Spleen (tissue), 11 donors: Measurements from ENCODE around the gene GSTO1. TPM values are rescaled to one million over a fixed set of nuclear protein-coding genes. Genes with fewer than 3 reads are reported as not detected.

Source experiments
- DNase-seq: peaks from one replicate; pipeline ENCODE4 v3.0.0-alpha.2; 2020
- H3K27ac ChIP-seq, 8 donors: fragments of 200-600 bp; sonication (generic) in 7 of 8; 1 replicate in 4 of 8; 2 replicates in 4 of 8; pipeline versions ENCODE4 v1.5.0 to v1.8.0; 2016 to 2021; ENCODE audit warnings: inconsistent platforms in 4 of 8, mild to moderate bottlenecking in 4 of 8, moderate library complexity in 1 of 8
- H3K27me3 ChIP-seq, 7 donors: fragments of 200-600 bp; sonication (generic) in 6 of 7; replicated peaks in 1 of 7; 1 replicate in 4 of 7; 2 replicates in 3 of 7; pipeline versions ENCODE4 v1.5.0 to v1.8.0; 2016 to 2021; ENCODE audit warnings: inconsistent platforms in 3 of 7, mild to moderate bottlenecking in 1 of 7
- H3K36me3 ChIP-seq, 6 donors: fragments of 200-600 bp; sonication (generic) in 5 of 6; 1 replicate in 4 of 6; 2 replicates in 2 of 6; pipeline versions ENCODE4 v1.5.0 to v1.8.0; 2016 to 2021; ENCODE audit warnings: inconsistent platforms in 2 of 6
- H3K4me1 ChIP-seq, 6 donors: fragments of 200-600 bp; sonication (generic) in 5 of 6; 1 replicate in 3 of 6; 2 replicates in 3 of 6; pipeline versions ENCODE4 v1.5.0 to v1.8.0; 2016 to 2021; ENCODE audit warnings: inconsistent platforms in 3 of 6
- H3K4me3 ChIP-seq, 8 donors: fragments of 200-600 bp; sonication (generic) in 7 of 8; 1 replicate in 4 of 8; 2 replicates in 4 of 8; pipeline versions ENCODE4 v1.5.0 to v1.8.0; 2016 to 2021; ENCODE audit warnings: inconsistent platforms in 4 of 8, mild to moderate bottlenecking in 4 of 8, moderate library complexity in 2 of 8
- H3K9me3 ChIP-seq, 8 donors: fragments of 200-600 bp; sonication (generic) in 7 of 8; 1 replicate in 4 of 8; 2 replicates in 4 of 8; pipeline versions ENCODE4 v1.5.0 to v1.8.0; 2016 to 2021; ENCODE audit warnings: inconsistent platforms in 4 of 8
- POLR2A ChIP-seq, 3 donors: fragments of 450-650 bp; IDR thresholded peaks; one replicate each; pipeline ENCODE4 v1.5.1; 2017; ENCODE audit warnings: antibody characterized with exemption in 3 of 3, mild to moderate bottlenecking in 1 of 3
- POLR2AphosphoS5 ChIP-seq, 3 donors: sonication (generic); formaldehyde crosslinking; IDR thresholded peaks; one replicate each; pipeline ENCODE4 v1.5.1; 2017; ENCODE audit warnings: antibody characterized with exemption in 3 of 3
- WGBS, 5 donors: extraction: QIAGEN DNeasy Blood & Tissue Kit in 3 of 5; methylation state at CpG; one replicate each; pipeline versions ENCODE4 v1.1.5 to v1.1.7; 2013 to 2018; 5-methylcytosine and 5-hydroxymethylcytosine counted together
- intact Hi-C: fragments of 100-400 bp; cut with DNase I; formaldehyde crosslinking; loops from one replicate; pipeline ENCODE4 v1.15.0; 2023; ENCODE audit warnings: low total_unique reads
- polyA plus RNA-seq, 3 donors: library from polyadenylated mRNA; stranded (reverse); fragments of 200-250 nt; gene quantifications; one replicate each; pipeline ENCODE4 v1.2.1, GENCODE V29; 2013
- total RNA-seq, 7 donors: library from RNA; depleted of rRNA in 3 of 7; stranded (reverse); fragments of >200 nt in 3 of 7; fragmentation: NEBNext Ultra II Directional in 4 of 7; extraction: Animal tissue kit (Norgen Biotek cat#: 25700) in 4 of 7; gene quantifications; one replicate each; pipeline versions ENCODE4 v1.1.0 to v1.2.1, GENCODE V29; 2016 to 2021
- TF ChIP-seq, protein P1 (sequence below), 11 experiments: fragments of 200-600 bp in 7 of 11; fragments of 450-650 bp in 4 of 11; sonication (generic) in 4 of 11; IDR thresholded peaks in 8 of 11; conservative IDR thresholded peaks in 3 of 11; 1 replicate in 7 of 11; 2 replicates in 4 of 11; pipeline versions ENCODE4 v1.4.0 to v1.8.0; 2016 to 2021; ENCODE audit warnings: antibody characterized with exemption in 11 of 11, inconsistent platforms in 4 of 11, mild to moderate bottlenecking in 1 of 11
- donor health status: healthy with polysubstance abuse.
- donor health status: DM: no; HTN: no; CAD: no; lungs with moderate emphysema.
- donor health status: DM: no; HTN: no; CAD: no.
- donor health status: Bipolar disorder and iron deficiency.
- donor health status: healthy.
- donor health status: DM: no; HTN: no; CAD: no.
- donor health status: DM: yes; HTN: yes; CAD: no.

GSTO1 gene
- total and polyA plus RNA-seq, 10 donors = 64.4 to 157 (median 90.8) TPM

DNA sequence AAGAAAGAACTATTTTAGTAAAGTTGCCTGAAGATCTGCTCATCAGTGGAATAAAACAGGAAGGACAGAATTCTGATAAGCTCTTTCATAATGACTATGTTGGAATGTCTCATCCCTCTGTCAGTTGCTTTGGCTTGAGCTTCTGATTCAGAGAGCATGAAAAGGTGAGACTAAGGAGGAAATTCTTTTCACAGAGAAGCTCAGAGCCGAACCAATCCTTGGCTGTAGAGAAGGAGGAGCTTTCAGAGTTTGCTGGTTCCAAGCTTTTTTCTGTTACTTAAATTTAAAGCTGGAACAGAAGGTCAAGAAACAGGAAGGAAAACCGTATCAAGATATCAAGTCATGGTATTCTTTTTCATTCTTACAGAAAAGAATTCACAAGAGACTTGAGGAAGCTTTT, 38.3 kb downstream of the GSTO1 start:
- Histone ChIP-seq H3K27me3 (peaks cover 0 to 16% (median 0%) of the 10 kb centered on the region in 7 donors), H3K36me3 (no peaks in the 10 kb centered on the region), H3K9me3 (no peaks in the 10 kb centered on the region), H3K4me3 (no peak overlapping the region), H3K27ac (peak overlapping the region in 1 of 8 donors; percentile 40), H3K4me1 (peaks cover 0 to 32% (median 18%) of the 10 kb centered on the region in 6 donors)
- TF ChIP-seq, protein P1, sequence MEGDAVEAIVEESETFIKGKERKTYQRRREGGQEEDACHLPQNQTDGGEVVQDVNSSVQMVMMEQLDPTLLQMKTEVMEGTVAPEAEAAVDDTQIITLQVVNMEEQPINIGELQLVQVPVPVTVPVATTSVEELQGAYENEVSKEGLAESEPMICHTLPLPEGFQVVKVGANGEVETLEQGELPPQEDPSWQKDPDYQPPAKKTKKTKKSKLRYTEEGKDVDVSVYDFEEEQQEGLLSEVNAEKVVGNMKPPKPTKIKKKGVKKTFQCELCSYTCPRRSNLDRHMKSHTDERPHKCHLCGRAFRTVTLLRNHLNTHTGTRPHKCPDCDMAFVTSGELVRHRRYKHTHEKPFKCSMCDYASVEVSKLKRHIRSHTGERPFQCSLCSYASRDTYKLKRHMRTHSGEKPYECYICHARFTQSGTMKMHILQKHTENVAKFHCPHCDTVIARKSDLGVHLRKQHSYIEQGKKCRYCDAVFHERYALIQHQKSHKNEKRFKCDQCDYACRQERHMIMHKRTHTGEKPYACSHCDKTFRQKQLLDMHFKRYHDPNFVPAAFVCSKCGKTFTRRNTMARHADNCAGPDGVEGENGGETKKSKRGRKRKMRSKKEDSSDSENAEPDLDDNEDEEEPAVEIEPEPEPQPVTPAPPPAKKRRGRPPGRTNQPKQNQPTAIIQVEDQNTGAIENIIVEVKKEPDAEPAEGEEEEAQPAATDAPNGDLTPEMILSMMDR (IDR thresholded peaks at IDR 0.05 in 8 of 11, conservative IDR thresholded peaks at IDR 0.05 in 3 of 11) = no peak
- TF ChIP-seq POLR2A (IDR thresholded peaks at IDR 0.05) (no peak), POLR2AphosphoS5 (IDR thresholded peaks at IDR 0.05) (no peak)
- 17 to 46% (median 30%) methylated on average over 2 of the region's 2 CpGs for WGBS, 5 donors
- DNase-seq = no peak
- intact Hi-C loops = no loop called here

GRCh38 chr10:104293781-104294321, 39.2 kb downstream of the GSTO1 start:
- H3K36me3 ChIP-seq = no peaks in the 10 kb centered on the region
- peaks cover 0 to 16% (median 0%) of the 10 kb centered on the region in 7 donors for H3K27me3 ChIP-seq
- 66 to 81% (median 71%) methylated on average over 5 of the region's 5 CpGs for WGBS, 5 donors
- no peak overlapping the region for H3K4me3 ChIP-seq
- H3K27ac ChIP-seq = peak overlapping the region in 1 of 8 donors; percentile 40
- no peaks in the 10 kb centered on the region for H3K9me3 ChIP-seq
- no peak for TF ChIP-seq POLR2A (IDR thresholded peaks at IDR 0.05)
- no peak for TF ChIP-seq POLR2AphosphoS5 (IDR thresholded peaks at IDR 0.05)
- TF ChIP-seq, protein P1 (IDR thresholded peaks at IDR 0.05 in 8 of 11, conservative IDR thresholded peaks at IDR 0.05 in 3 of 11) = no peak
- H3K4me1 ChIP-seq = peaks cover 0 to 32% (median 18%) of the 10 kb centered on the region in 6 donors
- DNase-seq = no peak
- intact Hi-C loops = no loop called here

- Histone ChIP-seq H3K27ac (no peak overlapping the region), H3K4me3 (no peak overlapping the region), H3K27me3 (peaks cover 0 to 16% (median 0%) of the 10 kb centered on the region in 7 donors), H3K4me1 (peaks cover 0 to 44% (median 19%) of the 10 kb centered on the region in 6 donors), H3K9me3 (peaks cover 0 to 2% (median 0%) of the 10 kb centered on the region in 8 donors), H3K36me3 (no peaks in the 10 kb centered on the region)
- intact Hi-C loops = no loop called here
- TF ChIP-seq POLR2AphosphoS5 (IDR thresholded peaks at IDR 0.05) (no peak), POLR2A (IDR thresholded peaks at IDR 0.05) (no peak)
- TF ChIP-seq, protein P1 (IDR thresholded peaks at IDR 0.05 in 8 of 11, conservative IDR thresholded peaks at IDR 0.05 in 3 of 11) = no peak
- WGBS, 5 donors = 89 to 96% (median 91%) methylated on average over 10 of the region's 10 CpGs
- DNase-seq = no peak
These were observed 42.2 kb downstream of the GSTO1 start for GRCh38 chr10:104296687-104297436.
